Upper lobe of left lung (tissue), 4 donors: ENCODE data around the gene OR4C45.

ENCODE experiments used
- EP300 ChIP-seq, 4 donors: sonication (generic); formaldehyde crosslinking; IDR thresholded peaks; one replicate each; pipeline ENCODE4 v1.5.1; 2017; ENCODE audit warnings: antibody characterized with exemption in 4 of 4, control low read depth in 2 of 4
- POLR2A ChIP-seq, 4 donors: fragments of 450-650 bp; IDR thresholded peaks; one replicate each; pipeline ENCODE4 v1.5.1; 2016 to 2017; ENCODE audit warnings: antibody characterized with exemption in 4 of 4, mild to moderate bottlenecking in 2 of 4

GRCh38 chr11:50074161-50074560 lies 41.5 kb downstream of the OR4C45 start:
- TF ChIP-seq EP300 (IDR thresholded peaks at IDR 0.05) (no peak), POLR2A (IDR thresholded peaks at IDR 0.05) (no peak)
